SK-N-SH (cell line): ENCODE results near the gene SPDYE3.
"Not testable (repeated sequence)": the region's sequence is repeated elsewhere in the genome, so short reads cannot be mapped to it uniquely, and the experiment has no call there.

Experiments
- EZH2phosphoT487 ChIP-seq: fragments of 200-600 bp; sonication (generic); IDR thresholded peaks from 2 replicates; pipeline ENCODE4 v1.6.1; 2017; ENCODE audit warnings: low read depth, mixed run types, mild to moderate bottlenecking, antibody characterized with exemption, moderate library complexity, borderline replicate concordance
- MXI1 ChIP-seq: IDR thresholded peaks from 2 replicates; pipeline ENCODE4 v1.6.1; 2012; ENCODE audit warnings: mild to moderate bottlenecking, low read depth, low read length, improper control_type of control experiment
- NFIC ChIP-seq: IDR thresholded peaks from 2 replicates; pipeline ENCODE4 v1.4.0; 2012; ENCODE audit warnings: borderline replicate concordance
- RFX5 ChIP-seq: IDR thresholded peaks from 2 replicates; pipeline ENCODE4 v1.6.1; 2012; ENCODE audit warnings: mild to moderate bottlenecking, improper control_type of control experiment, low read length
- YY1 ChIP-seq: IDR thresholded peaks from 2 replicates; pipeline ENCODE4 v1.4.0; 2012; ENCODE audit warnings: low read depth, mild to moderate bottlenecking
- TF ChIP-seq, protein P1 (sequence below): IDR thresholded peaks from 2 replicates; pipeline ENCODE4 v1.6.1; 2012; ENCODE audit warnings: mild to moderate bottlenecking, low read depth, low read length, moderate library complexity
- TF ChIP-seq, protein P2 (sequence below): IDR thresholded peaks from 2 replicates; pipeline ENCODE4 v1.4.0; 2012; ENCODE audit warnings: low read depth, borderline replicate concordance

DNA sequence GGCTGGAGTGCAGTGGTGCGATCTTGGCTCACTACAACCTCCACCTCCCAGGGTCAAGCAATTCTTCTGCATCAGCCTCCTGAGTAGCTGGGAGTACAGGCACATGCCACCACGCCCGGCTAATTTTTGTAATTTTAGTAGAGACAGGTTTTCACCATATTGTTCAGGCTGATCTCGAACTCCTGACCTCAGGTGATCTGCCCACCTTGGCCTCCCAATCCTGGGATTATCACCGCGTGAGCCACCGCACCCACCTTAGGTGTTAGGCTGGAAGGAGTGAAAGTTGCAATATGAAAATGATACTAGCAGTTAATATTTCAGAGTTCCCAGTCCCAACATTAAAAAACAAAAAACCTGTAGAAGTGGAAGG lies 58.5 kb downstream of the SPDYE3 start:
- TF ChIP-seq, protein P1, sequence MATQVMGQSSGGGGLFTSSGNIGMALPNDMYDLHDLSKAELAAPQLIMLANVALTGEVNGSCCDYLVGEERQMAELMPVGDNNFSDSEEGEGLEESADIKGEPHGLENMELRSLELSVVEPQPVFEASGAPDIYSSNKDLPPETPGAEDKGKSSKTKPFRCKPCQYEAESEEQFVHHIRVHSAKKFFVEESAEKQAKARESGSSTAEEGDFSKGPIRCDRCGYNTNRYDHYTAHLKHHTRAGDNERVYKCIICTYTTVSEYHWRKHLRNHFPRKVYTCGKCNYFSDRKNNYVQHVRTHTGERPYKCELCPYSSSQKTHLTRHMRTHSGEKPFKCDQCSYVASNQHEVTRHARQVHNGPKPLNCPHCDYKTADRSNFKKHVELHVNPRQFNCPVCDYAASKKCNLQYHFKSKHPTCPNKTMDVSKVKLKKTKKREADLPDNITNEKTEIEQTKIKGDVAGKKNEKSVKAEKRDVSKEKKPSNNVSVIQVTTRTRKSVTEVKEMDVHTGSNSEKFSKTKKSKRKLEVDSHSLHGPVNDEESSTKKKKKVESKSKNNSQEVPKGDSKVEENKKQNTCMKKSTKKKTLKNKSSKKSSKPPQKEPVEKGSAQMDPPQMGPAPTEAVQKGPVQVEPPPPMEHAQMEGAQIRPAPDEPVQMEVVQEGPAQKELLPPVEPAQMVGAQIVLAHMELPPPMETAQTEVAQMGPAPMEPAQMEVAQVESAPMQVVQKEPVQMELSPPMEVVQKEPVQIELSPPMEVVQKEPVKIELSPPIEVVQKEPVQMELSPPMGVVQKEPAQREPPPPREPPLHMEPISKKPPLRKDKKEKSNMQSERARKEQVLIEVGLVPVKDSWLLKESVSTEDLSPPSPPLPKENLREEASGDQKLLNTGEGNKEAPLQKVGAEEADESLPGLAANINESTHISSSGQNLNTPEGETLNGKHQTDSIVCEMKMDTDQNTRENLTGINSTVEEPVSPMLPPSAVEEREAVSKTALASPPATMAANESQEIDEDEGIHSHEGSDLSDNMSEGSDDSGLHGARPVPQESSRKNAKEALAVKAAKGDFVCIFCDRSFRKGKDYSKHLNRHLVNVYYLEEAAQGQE = not testable (repeated sequence)
- TF ChIP-seq YY1, MXI1, EZH2phosphoT487, NFIC, RFX5: not testable (repeated sequence)
- TF ChIP-seq, protein P2, sequence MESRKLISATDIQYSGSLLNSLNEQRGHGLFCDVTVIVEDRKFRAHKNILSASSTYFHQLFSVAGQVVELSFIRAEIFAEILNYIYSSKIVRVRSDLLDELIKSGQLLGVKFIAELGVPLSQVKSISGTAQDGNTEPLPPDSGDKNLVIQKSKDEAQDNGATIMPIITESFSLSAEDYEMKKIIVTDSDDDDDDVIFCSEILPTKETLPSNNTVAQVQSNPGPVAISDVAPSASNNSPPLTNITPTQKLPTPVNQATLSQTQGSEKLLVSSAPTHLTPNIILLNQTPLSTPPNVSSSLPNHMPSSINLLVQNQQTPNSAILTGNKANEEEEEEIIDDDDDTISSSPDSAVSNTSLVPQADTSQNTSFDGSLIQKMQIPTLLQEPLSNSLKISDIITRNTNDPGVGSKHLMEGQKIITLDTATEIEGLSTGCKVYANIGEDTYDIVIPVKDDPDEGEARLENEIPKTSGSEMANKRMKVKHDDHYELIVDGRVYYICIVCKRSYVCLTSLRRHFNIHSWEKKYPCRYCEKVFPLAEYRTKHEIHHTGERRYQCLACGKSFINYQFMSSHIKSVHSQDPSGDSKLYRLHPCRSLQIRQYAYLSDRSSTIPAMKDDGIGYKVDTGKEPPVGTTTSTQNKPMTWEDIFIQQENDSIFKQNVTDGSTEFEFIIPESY = not testable (repeated sequence)
